ENCODE measurements around the gene TMC7.

GRCh38 chr16:19083670-19084069 is 99.9 kb downstream of the TMC7 start:
- TF ChIP-seq CTCF (IDR thresholded peaks at IDR 0.05; ENCODE audit: insufficient read depth, low read length, poor library complexity, severe bottlenecking) (no peak), EZH2phosphoT487 (conservative IDR thresholded peaks at IDR 0.05; ENCODE audit: low read length) (no peak)

All from SU-DHL-6 (cell line).